ENCODE measurements around the gene CDH13. TPM values are rescaled to one million over a fixed set of nuclear protein-coding genes. Genes with fewer than 3 reads are reported as not detected.

Gene CDH13
- total and polyA plus RNA-seq, 2 donors (not counting 3 experiments of a cell fraction or from before 2014, with no cell fraction given) = 96.6 to 124 TPM

DNA sequence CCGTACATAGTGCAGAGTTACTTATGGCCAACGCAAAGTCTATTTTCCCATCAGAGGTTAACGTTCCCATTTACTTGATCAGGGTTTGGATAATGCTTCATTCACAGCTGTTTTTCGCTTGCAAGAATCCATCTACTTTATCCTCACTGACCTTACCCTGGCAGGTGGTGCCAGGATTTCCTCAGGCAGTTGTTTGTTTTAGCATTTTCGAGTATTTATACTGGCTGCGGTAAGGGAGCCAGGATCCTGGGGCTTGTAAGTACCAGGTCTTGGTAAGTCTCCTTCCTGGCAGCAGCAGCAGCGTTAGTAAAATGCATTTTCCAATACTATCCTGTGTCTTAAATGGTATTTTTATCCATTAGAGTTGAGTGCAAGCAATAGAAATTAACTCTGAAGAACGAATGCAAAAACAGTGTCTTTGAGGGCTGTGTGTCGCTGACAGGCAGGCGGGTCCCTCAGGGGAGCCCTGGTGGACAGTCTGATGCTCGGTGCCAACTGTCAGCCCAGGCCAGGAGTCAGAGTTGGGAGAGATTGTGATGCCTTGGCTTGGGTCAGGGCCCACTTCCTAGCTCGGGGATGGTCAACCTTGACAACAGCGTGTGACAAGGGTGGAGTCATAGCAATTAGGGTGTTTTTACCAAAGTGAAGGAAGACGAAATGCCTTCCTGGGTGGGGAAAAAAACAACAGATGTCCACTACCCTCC, 1088.6 kb downstream of the CDH13 start:
- CTCF ChIA-PET = no interaction called here
- DNase-seq (ENCODE audit: low read depth, low spot score) = peak; percentile 28
- no peaks in the 10 kb centered on the region for H3K79me2 ChIP-seq (ENCODE audit: control insufficient read depth, insufficient read depth, low read length)
- H3K4me3 ChIP-seq (replicated peaks in 1 of 3; ENCODE audit: insufficient read depth in 1 of 3, low read depth in 1 of 3, low read length in 3 of 3) = no peak overlapping the region
- dilution Hi-C loops (cut with MboI; ENCODE audit: extremely low pct_ligation_motif_present, low sequenced_read_pairs) = no loop called here
- no peak overlapping the region for H3K4me2 ChIP-seq (ENCODE audit: insufficient read depth, low read length)
- H4K20me1 ChIP-seq (replicated peaks; ENCODE audit: control insufficient read depth, extremely low read depth, insufficient read depth, low read length) = no peaks in the 10 kb centered on the region
- H3K9ac ChIP-seq (replicated peaks; ENCODE audit: extremely low read depth, insufficient read depth, low read length) = no peak overlapping the region
- BruUV-seq (replicated peaks) = no TSS peak
- H3K9me1 ChIP-seq (replicated peaks; ENCODE audit: control insufficient read depth, extremely low read depth, insufficient read depth, low read length) = no peaks in the 10 kb centered on the region
- H3K27me3 ChIP-seq (ENCODE audit: control insufficient read depth in 2 of 2, insufficient read depth in 2 of 2, low read length in 2 of 2) = no peaks in the 10 kb centered on the region
- TF ChIP-seq CTCF (IDR thresholded peaks at IDR 0.05; ENCODE audit: extremely low read depth in 1 of 2, insufficient read depth in 1 of 2, low read depth in 1 of 2, low read length in 2 of 2) (no peak), POLR2A (IDR thresholded peaks at IDR 0.05; ENCODE audit: low read depth, low read length) (no peak), POLR2AphosphoS5 (IDR thresholded peaks at IDR 0.05; ENCODE audit: insufficient read depth, low read depth, low read length) (no peak), GATA2 (IDR thresholded peaks at IDR 0.05; ENCODE audit: insufficient read depth, insufficient read length, low read depth, low read length) (no peak), MAX (IDR thresholded peaks at IDR 0.05; ENCODE audit: insufficient read depth, insufficient read length) (no peak), FOS (IDR thresholded peaks at IDR 0.05; ENCODE audit: borderline replicate concordance, insufficient read depth, low read length) (no peak), MYC (IDR thresholded peaks at IDR 0.05; ENCODE audit: low read depth, low read length) (no peak), EZH2 (IDR thresholded peaks at IDR 0.05; ENCODE audit: borderline replicate concordance, low read depth, low read length, severe bottlenecking) (no peak), JUN (IDR thresholded peaks at IDR 0.05; ENCODE audit: borderline replicate concordance, insufficient read depth, insufficient read length, low read depth) (no peak)
- no peak overlapping the region for H2AFZ ChIP-seq (ENCODE audit: low read depth, low read length)
- no peak for FAIRE-seq
- intact Hi-C loops (cut with micrococcal nuclease) = no loop called here
- H3K27ac ChIP-seq (ENCODE audit: insufficient read depth, low read depth, low read length) = no peak overlapping the region
- POLR2A ChIA-PET = no interaction called here
- no peaks in the 10 kb centered on the region for H3K36me3 ChIP-seq (ENCODE audit: control insufficient read depth in 2 of 2, extremely low read depth in 1 of 2, insufficient read depth in 2 of 2, low read length in 2 of 2)
- H3K9me3 ChIP-seq (replicated peaks; ENCODE audit: control insufficient read depth, insufficient read depth, low read length) = no peaks in the 10 kb centered on the region
- peaks cover 8% of the 10 kb centered on the region for H3K4me1 ChIP-seq (ENCODE audit: control insufficient read depth, extremely low read depth, insufficient read depth, low read length)

Data from endothelial cell of umbilical vein (primary cell).